ENCODE measurements around the gene HMGXB3.
"Not testable (repeated sequence)": the region's sequence is repeated elsewhere in the genome, so short reads cannot be mapped to it uniquely, and the experiment has no call there.

Gene HMGXB3

GRCh38 chr5:150068961-150069645, 68.6 kb downstream of the HMGXB3 start:
- no peak for DNase-seq

DNA sequence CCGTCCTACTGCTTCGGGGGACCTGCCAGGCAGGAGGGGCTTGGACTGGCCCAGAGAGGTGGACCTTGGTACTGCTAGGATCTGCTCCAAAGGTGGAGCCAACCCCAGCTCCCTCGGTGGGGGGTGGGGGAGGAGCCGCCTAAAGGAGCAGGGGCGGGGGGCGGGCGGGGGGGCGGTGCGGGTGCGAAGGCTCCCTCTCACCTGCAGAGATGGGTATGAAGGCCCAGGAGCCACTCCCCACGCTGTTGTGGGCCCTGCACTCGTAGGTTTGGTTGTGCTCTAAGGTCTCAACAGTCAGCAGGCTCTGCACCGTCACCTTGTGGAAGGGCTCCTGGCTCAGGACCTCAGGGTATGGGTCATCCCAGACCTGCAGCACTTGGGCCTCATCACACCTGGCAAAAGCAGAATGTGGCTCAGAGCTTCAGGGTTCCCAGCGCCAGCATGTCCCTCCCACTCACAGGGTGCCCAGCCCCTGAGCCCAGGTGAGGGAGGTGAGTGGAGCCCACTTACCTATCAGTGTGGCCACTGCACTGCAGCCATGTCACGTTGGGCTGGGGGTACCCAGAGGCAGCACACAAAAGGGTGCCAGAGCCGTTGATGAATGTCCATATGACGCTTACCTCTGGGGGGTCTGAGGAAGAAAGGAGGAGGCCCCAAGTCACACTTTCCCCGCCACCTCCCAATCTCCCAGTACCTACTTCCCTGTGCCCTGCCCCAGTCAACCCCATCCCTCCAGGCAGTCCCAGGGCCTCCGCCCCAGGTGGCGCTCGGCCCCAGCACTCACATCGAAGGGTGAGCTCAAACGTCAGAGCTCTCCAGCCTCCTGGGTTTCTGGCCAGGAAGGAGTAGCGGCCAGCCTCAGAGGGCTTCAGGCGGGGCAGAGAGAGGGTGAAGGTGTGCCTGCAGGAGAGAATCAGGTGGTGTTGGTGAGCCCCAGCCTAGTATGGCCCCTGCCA, 69.4 kb downstream of the HMGXB3 start:
- no peak for DNase-seq

DNA sequence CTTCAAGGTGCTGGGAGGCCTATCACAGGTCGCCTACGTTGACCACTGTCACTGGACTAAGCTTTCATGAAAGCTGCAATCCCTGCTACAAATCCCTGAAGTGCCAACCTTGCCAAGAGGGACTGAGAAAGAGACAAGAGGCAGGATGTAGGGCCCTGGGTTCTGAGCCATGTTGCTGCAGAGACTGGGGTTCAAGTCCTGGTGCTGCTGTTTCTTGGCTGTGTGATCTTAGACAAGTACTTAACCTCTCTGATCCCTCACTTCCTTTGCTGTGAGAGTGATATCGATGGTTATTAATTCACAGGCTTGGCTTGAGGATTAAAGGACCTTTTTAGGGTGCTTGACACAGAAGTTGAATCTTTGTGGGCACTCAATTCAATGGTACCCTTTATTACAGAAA, 70.3 kb downstream of the HMGXB3 start:
- DNase-seq = no peak

- DNase-seq = no peak
Observed at GRCh38 chr5:150073086-150073625, 72.6 kb downstream of the HMGXB3 start.

DNA sequence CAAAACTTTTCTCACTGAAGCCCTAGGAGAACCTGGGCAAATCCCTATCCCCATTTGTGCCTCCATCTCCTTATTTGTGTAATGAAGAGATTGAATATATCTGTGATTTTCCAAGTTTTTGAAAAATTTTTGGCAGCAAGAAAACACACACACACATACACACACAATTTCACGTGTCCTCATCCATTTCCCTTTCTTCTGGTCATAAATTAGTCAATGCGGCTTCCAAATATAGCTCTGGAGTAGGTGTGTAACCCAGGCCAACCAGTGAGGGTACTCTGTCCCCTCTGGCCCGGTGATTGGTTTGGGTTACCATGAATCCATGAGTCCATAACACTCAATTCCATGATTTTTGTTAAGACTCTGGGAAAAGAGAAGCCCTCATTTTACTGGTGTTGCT, 73.1 kb downstream of the HMGXB3 start:
- DNase-seq = no peak

- no peak for DNase-seq
Observed at GRCh38 chr5:150075233-150075632, 74.7 kb downstream of the HMGXB3 start.

GRCh38 chr5:150075806-150076205, 75.3 kb downstream of the HMGXB3 start:
- no peak for DNase-seq

- DNase-seq = no peak
Observed at GRCh38 chr5:150077060-150077459, 76.5 kb downstream of the HMGXB3 start.

DNA sequence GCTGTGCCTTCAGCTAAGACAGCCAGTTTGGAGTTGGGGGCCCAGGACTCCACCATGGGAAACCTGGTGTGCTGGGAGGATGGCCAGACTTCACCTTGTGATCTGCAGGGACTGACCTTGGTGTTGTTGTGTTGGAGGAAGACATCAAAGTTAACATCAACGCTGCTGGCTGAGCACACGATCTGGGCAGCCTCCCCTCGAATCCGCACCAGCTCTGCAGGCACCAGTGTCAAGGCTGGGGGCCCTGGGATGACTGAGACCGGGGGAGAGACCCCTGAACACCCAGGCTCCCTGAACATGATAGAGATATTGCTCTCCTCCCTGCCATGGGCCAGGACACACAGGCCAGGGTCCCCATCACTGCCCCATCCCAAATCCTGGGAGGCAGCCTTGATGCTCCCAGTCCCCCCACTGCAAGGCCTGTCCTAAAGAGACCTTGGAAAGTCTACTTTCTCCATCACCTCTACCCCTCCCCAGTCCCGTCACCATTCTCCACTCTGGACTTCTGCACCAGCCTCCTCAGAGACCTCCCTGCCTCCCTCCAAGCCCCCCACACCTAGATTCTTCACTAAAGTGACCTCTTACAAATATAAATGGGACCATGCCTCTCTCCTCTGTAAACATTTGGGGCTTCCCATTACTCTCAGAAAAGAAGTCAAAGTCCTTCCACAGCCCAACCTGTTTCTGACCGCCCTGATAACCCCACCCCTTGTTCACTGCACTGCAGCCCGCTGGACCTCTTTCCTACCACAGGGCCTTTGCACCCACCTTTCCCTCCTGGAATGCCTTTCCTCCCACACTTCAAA, 77.7 kb downstream of the HMGXB3 start:
- no peak for DNase-seq

- DNase-seq = no peak
Observed at GRCh38 chr5:150078802-150079689, 78.5 kb downstream of the HMGXB3 start.

- DNase-seq = no peak
Observed at GRCh38 chr5:150079909-150080461, 79.4 kb downstream of the HMGXB3 start.

GRCh38 chr5:150080696-150081435, 80.3 kb downstream of the HMGXB3 start:
- DNase-seq = no peak

DNA sequence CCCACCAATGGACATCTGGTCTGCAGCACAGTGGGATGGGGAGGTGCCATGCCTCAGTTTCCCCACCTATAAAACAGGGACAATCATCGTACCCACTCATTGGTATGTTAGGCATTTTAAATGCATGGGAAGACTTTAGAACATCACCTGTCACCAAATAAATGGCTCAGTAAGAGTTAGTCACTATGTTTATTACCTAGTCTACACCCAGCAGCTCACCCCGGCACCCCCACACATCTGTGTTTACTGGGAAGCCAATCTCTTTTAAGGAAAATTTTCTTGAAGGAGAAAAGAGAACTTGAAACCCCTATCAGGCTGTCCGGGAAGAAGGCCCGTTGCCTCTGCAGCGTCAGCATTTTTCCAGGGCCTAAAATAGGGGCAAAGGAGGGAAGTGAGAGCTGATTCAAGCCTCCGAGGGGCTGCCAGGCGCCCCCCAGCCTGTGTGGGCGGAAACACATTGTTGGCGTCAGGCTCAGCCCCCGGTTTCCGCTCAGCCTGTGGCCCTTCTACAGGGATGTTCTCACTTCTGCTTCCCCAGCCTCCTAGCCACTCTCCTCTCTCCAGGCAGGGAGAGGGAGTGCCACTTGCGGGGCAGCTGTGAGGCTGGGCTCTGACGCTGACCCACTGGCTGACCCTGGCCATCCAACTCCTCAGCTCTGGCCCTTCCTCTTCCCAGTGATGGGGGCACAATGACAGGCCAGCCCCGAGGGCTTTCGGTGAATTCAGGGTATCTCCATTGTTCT, 81.2 kb downstream of the HMGXB3 start:
- DNase-seq = no peak

GRCh38 chr5:150082374-150082773, 81.8 kb downstream of the HMGXB3 start:
- DNase-seq = no peak

- DNase-seq = no peak
Observed at GRCh38 chr5:150082889-150083288, 82.3 kb downstream of the HMGXB3 start.

- DNase-seq = not testable (repeated sequence)
Observed at GRCh38 chr5:150084754-150085153, 84.2 kb downstream of the HMGXB3 start.

DNA sequence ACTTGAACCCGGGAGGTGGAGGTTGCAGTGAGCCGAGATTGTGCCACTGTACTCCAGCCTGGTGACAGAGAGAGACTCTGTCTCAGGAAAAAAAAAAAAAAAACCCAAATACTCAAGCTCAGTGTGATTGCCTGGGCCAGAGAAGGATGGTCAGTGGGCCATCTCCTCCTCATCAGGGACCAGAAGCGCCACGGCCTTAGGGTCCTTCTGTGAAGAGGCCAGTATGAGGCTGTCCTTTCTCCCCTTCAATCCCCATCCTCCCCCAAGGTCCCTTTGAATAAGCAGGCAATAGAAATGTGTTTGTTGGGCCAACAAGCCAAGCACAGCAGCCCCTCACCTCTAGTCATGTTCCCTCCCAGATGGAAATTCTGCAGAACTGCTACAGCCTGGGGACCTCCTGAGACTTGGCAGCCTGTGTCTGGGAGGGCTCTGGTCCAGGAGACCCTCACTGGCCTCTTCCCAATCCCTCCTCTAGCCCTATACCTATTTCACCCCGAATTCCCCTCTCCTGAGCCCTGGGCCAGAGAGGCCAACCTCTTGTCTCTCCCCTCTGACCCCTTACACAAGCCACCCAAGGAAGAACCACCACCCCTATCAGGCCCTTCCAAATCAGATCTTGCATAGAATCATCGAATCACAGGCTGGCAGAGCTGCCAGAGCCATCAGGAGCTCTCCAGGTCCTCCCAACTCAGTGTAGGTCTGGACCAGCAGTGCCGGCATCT, 84.8 kb downstream of the HMGXB3 start:
- DNase-seq = no peak

DNA sequence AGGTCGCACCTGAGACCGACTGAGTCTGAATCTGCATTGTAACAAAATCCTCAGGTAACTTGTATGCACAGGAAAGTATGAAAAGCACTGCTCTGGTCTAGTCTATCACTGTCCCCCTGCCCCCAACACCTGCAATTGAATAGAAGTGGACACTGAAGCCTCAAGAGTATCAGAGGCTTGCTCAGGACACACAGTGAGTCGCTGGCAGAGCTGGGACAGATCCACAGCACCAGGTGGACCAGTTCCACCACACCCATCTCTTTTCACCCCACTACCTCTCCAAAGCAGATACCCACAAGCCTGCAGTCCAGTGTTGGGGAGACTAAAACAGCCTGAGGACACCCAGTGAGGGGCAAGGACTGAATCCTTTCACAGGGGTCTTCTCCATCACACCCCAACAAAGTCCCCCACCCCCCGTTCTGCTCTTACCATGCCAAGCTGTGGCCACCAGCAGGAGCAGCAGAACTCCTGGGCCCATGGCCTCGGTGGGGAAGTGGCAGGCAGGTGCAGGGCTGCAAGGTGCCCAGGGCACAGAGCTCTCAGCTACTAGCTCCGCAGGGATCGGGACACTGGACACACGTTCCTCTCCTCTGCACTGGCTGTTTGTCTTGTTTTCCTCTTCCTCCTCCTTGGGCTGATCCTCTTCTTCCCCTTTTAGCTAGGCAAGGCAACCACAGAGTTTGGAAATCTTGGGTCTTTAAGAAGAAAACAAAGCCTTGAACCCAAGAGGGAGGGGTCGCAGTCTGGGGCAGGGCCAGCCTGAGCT, 85.6 kb downstream of the HMGXB3 start, which contains the start of gene CSF1R:
TSS of gene CSF1R (minus strand) at position 605 of the 766 bp plus-strand sequence. CDS start at position 478, 127 bp downstream.
- no peak for DNase-seq
